Lung (tissue), 12 donors: Measurements from ENCODE around the gene NUDT6. TPM values are rescaled to one million over a fixed set of nuclear protein-coding genes. Genes with fewer than 3 reads are reported as not detected.
A peak's percentile ranks its signal among the peaks of the same experiment; 100 is the strongest.

Experiments
- ATAC-seq: fragments of 200-7000 bp; cut with Tn5 transposase; one replicate; pipeline ENCODE4 v1.9.1; 2020; ENCODE audit warnings: moderate number of reproducible peaks; ENCODE audit not compliant: insufficient read depth, low FRiP score
- DNase-seq, 3 donors: peaks; one replicate each; pipeline ENCODE4 v3.0.0-alpha.2; 2013 to 2017
- H3K27ac ChIP-seq, 2 donors: one replicate each; pipeline ENCODE4 v1.5.1; 2013; ENCODE audit warnings: mild to moderate bottlenecking in 2 of 2, moderate library complexity in 2 of 2, control low read depth in 1 of 2, inconsistent platforms in 1 of 2, low read depth in 1 of 2, low read length in 1 of 2
- H3K27me3 ChIP-seq, 3 donors: one replicate each; pipeline ENCODE4 v1.5.1; 2013; ENCODE audit warnings: low read length in 2 of 3; ENCODE audit not compliant: control insufficient read depth in 3 of 3, insufficient read depth in 3 of 3
- H3K36me3 ChIP-seq, 4 donors: one replicate each; pipeline ENCODE4 v1.5.1; 2013; ENCODE audit warnings: low read length in 4 of 4, mild to moderate bottlenecking in 1 of 4, moderate library complexity in 1 of 4; ENCODE audit not compliant: control insufficient read depth in 4 of 4, insufficient read depth in 4 of 4
- H3K4me1 ChIP-seq, 5 donors: one replicate each; pipeline ENCODE4 v1.5.1; 2013; ENCODE audit warnings: low read length in 5 of 5, mild to moderate bottlenecking in 2 of 5, moderate library complexity in 1 of 5; ENCODE audit not compliant: control insufficient read depth in 5 of 5, insufficient read depth in 5 of 5
- H3K4me3 ChIP-seq: one replicate; pipeline ENCODE4 v1.5.1; 2013; ENCODE audit warnings: mild to moderate bottlenecking, control low read depth, moderate library complexity
- H3K9ac ChIP-seq, 2 donors: one replicate each; pipeline ENCODE4 v1.5.1; 2013; ENCODE audit warnings: low read length in 2 of 2, control low read depth in 1 of 2; ENCODE audit not compliant: insufficient read depth in 1 of 2
- H3K9me3 ChIP-seq, 4 donors: one replicate each; pipeline ENCODE4 v1.5.1; 2013; ENCODE audit warnings: low read length in 3 of 4, mild to moderate bottlenecking in 1 of 4, moderate library complexity in 1 of 4; ENCODE audit not compliant: control insufficient read depth in 4 of 4, insufficient read depth in 3 of 4
- WGBS, 2 donors: extraction: QIAGEN DNeasy Blood & Tissue Kit; methylation state at CpG; one replicate each; pipeline ENCODE4 v1.1.7; 2013; 5-methylcytosine and 5-hydroxymethylcytosine counted together
- polyA plus RNA-seq, 2 donors: library from polyadenylated mRNA; stranded (reverse); fragments of 200-250 nt; gene quantifications; one replicate each; pipeline ENCODE4 v1.2.1, GENCODE V29; 2013
- total RNA-seq, 2 donors: library from RNA; depleted of rRNA in 1 of 2; stranded (reverse); fragments of >200 nt in 1 of 2; gene quantifications; one replicate each; pipeline ENCODE4 v1.2.1, GENCODE V29; 2014 to 2021
- TF ChIP-seq, protein P1 (sequence below): IDR thresholded peaks from 2 replicates; pipeline ENCODE4 v1.5.1; 2012; ENCODE audit warnings: mild to moderate bottlenecking; ENCODE audit errors: control extremely low read depth, extremely low read depth
- donor health status: control.
- donor health status: control.
- donor health status: Bipolar disorder and iron deficiency.
- donor health status: healthy.
- donor health status: DM: yes; HTN: yes; CAD: no.

NUDT6 gene
- total and polyA plus RNA-seq, 4 donors, result 3.8 to 9.2 (median 6.7) TPM

DNA sequence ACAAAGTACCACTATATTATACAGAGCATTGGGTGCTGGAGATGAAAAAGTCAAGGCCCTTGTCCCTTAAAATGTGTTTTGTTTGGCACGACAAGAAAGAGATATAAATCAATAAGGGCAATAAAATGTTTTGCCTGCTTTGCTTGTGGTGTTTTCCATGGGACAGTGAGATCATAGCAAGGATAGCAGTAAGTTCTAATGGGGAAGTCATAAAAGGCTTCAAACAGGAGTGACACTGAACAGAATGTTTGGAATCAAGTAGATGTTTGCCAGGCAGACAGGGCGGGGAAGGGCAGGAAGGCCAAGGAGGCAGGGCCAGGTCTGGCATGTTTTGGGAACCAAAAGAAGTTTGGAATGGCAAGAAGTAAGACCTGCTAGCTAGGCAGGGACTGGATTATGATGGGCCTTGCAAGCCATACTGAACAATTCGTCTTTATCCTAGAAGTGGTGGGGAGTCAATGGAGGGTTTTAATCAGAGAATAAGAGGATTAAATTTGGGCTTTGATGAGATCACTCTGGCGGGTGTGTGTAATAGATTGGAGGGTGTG lies 79.3 kb downstream of the NUDT6 start:
- no peaks in the 10 kb centered on the region for H3K27me3 ChIP-seq
- TF ChIP-seq, protein P1, sequence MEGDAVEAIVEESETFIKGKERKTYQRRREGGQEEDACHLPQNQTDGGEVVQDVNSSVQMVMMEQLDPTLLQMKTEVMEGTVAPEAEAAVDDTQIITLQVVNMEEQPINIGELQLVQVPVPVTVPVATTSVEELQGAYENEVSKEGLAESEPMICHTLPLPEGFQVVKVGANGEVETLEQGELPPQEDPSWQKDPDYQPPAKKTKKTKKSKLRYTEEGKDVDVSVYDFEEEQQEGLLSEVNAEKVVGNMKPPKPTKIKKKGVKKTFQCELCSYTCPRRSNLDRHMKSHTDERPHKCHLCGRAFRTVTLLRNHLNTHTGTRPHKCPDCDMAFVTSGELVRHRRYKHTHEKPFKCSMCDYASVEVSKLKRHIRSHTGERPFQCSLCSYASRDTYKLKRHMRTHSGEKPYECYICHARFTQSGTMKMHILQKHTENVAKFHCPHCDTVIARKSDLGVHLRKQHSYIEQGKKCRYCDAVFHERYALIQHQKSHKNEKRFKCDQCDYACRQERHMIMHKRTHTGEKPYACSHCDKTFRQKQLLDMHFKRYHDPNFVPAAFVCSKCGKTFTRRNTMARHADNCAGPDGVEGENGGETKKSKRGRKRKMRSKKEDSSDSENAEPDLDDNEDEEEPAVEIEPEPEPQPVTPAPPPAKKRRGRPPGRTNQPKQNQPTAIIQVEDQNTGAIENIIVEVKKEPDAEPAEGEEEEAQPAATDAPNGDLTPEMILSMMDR, result no peak
- DNase-seq, result no peak
- no peak overlapping the region for H3K4me3 ChIP-seq
- H3K36me3 ChIP-seq, result no peaks in the 10 kb centered on the region
- peaks cover 0 to 6% (median 2%) of the 10 kb centered on the region in 5 donors for H3K4me1 ChIP-seq
- ATAC-seq, result no peak
- peak overlapping the region in 1 of 2 donors; percentile 26 for H3K27ac ChIP-seq
- no peak overlapping the region for H3K9ac ChIP-seq
- peaks cover 0 to 3% (median 0%) of the 10 kb centered on the region in 4 donors for H3K9me3 ChIP-seq
- WGBS, 2 donors, result 83% methylated on average over 4 of the region's 4 CpGs

Other genes with a start within 250 kb of the NUDT6 start
- gene BBS12, start 189.9 kb downstream of the NUDT6 start, total RNA-seq, result 1 to 10 TPM; 4.0 to 6.7 TPM
- 1 to 10 TPM; 1.6 to 2.1 TPM for gene BBS12, start 189.9 kb downstream of the NUDT6 start, polyA plus RNA-seq
- gene FGF2, start 95.8 kb downstream of the NUDT6 start, total RNA-seq, result 10 to 100 TPM in 1 of 2 donors, 1 to 10 TPM in 1; 9.4 to 11.6 TPM
- gene FGF2, start 95.8 kb downstream of the NUDT6 start, polyA plus RNA-seq, result 1 to 10 TPM; 2.4 to 2.9 TPM